Measurements from ENCODE around the gene ZZZ3.
"Not testable (repeated sequence)": the region's sequence is repeated elsewhere in the genome, so short reads cannot be mapped to it uniquely, and the experiment has no call there.

Gene ZZZ3

DNA sequence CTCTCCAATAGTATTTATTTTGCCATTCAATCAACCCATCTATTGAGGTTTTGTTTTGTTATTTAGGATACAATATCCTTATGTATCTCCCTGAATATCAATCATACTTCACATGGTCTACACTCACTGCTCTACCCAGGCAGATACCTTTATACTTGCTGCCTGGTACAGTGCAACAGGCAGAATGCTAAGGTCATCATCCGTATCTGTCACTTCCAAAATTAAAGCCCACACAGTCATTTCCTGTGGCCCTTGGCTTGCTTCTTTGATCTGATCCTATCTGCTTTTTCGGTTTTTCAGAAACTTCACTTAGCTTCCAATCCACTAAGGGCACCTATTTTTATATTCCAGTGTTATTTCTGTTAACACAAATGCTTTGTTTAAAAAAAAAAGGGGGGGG is 22.3 kb upstream of the ZZZ3 start:
- no peak overlapping the region for H3K4me3 ChIP-seq (ENCODE audit: low read depth, low read length)
- H3K9me3 ChIP-seq (ENCODE audit: control insufficient read depth, insufficient read depth, low read depth, low read length), result no peaks in the 10 kb centered on the region
- H3K36me3 ChIP-seq (ENCODE audit: control insufficient read depth in 2 of 2, insufficient read depth in 1 of 2, low read length in 2 of 2), result peaks cover 21 to 36% of the 10 kb centered on the region in 2 experiments
- TF ChIP-seq ZNF48 (tag by site-specific recombination; IDR thresholded peaks at IDR 0.05) (no peak), SCRT2 (tag by site-specific recombination; IDR thresholded peaks at IDR 0.05) (0 out of 2 replicates have a peak, but pooled peaks have one; percentile 33)
- TF ChIP-seq, protein P1, sequence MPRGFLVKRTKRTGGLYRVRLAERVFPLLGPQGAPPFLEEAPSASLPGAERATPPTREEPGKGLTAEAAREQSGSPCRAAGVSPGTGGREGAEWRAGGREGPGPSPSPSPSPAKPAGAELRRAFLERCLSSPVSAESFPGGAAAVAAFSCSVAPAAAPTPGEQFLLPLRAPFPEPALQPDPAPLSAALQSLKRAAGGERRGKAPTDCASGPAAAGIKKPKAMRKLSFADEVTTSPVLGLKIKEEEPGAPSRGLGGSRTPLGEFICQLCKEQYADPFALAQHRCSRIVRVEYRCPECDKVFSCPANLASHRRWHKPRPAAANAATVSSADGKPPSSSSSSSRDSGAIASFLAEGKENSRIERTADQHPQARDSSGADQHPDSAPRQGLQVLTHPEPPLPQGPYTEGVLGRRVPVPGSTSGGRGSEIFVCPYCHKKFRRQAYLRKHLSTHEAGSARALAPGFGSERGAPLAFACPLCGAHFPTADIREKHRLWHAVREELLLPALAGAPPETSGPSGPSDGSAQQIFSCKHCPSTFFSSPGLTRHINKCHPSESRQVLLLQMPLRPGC (tag by site-specific recombination; IDR thresholded peaks at IDR 0.05), result no peak
- no peaks in the 10 kb centered on the region for H3K4me1 ChIP-seq (ENCODE audit: control insufficient read depth, insufficient read depth, low read length)
- ChIA-PET CTCF (no interaction called here), POLR2A (no interaction called here)
- H3K27ac ChIP-seq (ENCODE audit: extremely low read depth, low read depth, low read length), result no peak overlapping the region

DNA sequence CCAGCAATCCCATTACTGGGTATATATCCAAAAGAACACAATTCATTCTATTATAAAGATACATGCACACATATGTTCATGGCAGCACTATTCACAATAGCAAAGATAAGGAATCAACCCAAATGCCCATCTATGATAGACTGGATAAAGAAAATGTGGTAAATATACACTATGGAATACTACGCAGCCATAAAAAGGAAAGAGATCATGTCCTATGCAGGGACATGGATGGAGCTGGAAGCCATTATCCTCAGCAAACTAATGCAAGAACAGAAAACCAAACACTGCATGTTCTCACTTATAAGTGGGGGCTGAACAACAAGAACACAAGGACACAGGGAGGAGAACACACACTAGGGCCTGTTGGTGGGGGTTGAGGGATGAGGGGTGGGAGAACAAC is 17.2 kb upstream of the ZZZ3 start:
- H3K27ac ChIP-seq (ENCODE audit: extremely low read depth, low read depth, low read length); H3K4me1 ChIP-seq (ENCODE audit: control insufficient read depth, insufficient read depth, low read length); H3K9me3 ChIP-seq (ENCODE audit: control insufficient read depth, insufficient read depth, low read depth, low read length); POLR2A ChIA-PET; H3K4me3 ChIP-seq (ENCODE audit: low read depth, low read length); CTCF ChIA-PET: not testable (repeated sequence)
- H3K36me3 ChIP-seq (ENCODE audit: control insufficient read depth in 2 of 2, insufficient read depth in 1 of 2, low read length in 2 of 2), result peaks cover 23 to 29% of the 10 kb centered on the region in 2 experiments
- peak; percentile 96 for TF ChIP-seq ZNF146 (tag by site-specific recombination; IDR thresholded peaks at IDR 0.05)

DNA sequence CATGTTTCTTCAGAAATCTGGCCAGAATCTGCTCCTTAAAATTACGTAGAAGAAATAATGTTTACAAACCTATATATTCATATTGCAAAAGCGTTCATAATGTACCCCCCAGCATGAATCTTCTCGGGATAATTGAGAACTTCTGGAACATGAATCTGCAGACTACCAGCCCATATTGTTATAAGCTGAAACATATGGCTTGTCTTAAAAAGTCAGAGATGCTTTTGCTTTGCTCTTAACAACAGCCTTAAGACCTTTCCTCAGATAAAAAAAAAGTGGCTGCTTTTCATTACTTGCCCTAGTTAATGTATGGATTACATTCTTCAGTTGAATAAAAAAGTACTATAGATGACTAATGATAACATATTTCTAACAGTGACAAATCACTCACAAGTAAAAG is 15.0 kb upstream of the ZZZ3 start:
- ChIA-PET POLR2A (interaction anchor here (0.6 kb wide), 1 partner anchor 117 kb away, joined by 3 read pairs; no protein-coding TSS in a partner anchor), CTCF (interaction anchor here (0.7 kb wide), 1 partner anchor 43 kb away, joined by 3 read pairs; no protein-coding TSS in a partner anchor)
- H3K36me3 ChIP-seq (ENCODE audit: control insufficient read depth in 2 of 2, insufficient read depth in 1 of 2, low read length in 2 of 2), result peaks cover 32 to 39% of the 10 kb centered on the region in 2 experiments
- no peaks in the 10 kb centered on the region for H3K4me1 ChIP-seq (ENCODE audit: control insufficient read depth, insufficient read depth, low read length)
- no peaks in the 10 kb centered on the region for H3K9me3 ChIP-seq (ENCODE audit: control insufficient read depth, insufficient read depth, low read depth, low read length)
- H3K27ac ChIP-seq (ENCODE audit: extremely low read depth, low read depth, low read length), result no peak overlapping the region
- H3K4me3 ChIP-seq (ENCODE audit: low read depth, low read length), result no peak overlapping the region
- TF ChIP-seq ZNF707 (tag by site-specific recombination; IDR thresholded peaks at IDR 0.05) (no peak), ZNF785 (tag by site-specific recombination; IDR thresholded peaks at IDR 0.05) (no peak), ZNF184 (tag by site-specific recombination; IDR thresholded peaks at IDR 0.05) (no peak), ZNF175 (tag by site-specific recombination; IDR thresholded peaks at IDR 0.05) (no peak), ZNF433 (tag by site-specific recombination; IDR thresholded peaks at IDR 0.05; ENCODE audit: low read depth) (no peak), MYNN (tag by site-specific recombination; IDR thresholded peaks at IDR 0.05; ENCODE audit: borderline replicate concordance) (no peak)
- TF ChIP-seq, protein P2, sequence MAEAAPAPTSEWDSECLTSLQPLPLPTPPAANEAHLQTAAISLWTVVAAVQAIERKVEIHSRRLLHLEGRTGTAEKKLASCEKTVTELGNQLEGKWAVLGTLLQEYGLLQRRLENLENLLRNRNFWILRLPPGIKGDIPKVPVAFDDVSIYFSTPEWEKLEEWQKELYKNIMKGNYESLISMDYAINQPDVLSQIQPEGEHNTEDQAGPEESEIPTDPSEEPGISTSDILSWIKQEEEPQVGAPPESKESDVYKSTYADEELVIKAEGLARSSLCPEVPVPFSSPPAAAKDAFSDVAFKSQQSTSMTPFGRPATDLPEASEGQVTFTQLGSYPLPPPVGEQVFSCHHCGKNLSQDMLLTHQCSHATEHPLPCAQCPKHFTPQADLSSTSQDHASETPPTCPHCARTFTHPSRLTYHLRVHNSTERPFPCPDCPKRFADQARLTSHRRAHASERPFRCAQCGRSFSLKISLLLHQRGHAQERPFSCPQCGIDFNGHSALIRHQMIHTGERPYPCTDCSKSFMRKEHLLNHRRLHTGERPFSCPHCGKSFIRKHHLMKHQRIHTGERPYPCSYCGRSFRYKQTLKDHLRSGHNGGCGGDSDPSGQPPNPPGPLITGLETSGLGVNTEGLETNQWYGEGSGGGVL (tag by site-specific recombination; IDR thresholded peaks at IDR 0.05), result no peak
- TF ChIP-seq, protein P3, sequence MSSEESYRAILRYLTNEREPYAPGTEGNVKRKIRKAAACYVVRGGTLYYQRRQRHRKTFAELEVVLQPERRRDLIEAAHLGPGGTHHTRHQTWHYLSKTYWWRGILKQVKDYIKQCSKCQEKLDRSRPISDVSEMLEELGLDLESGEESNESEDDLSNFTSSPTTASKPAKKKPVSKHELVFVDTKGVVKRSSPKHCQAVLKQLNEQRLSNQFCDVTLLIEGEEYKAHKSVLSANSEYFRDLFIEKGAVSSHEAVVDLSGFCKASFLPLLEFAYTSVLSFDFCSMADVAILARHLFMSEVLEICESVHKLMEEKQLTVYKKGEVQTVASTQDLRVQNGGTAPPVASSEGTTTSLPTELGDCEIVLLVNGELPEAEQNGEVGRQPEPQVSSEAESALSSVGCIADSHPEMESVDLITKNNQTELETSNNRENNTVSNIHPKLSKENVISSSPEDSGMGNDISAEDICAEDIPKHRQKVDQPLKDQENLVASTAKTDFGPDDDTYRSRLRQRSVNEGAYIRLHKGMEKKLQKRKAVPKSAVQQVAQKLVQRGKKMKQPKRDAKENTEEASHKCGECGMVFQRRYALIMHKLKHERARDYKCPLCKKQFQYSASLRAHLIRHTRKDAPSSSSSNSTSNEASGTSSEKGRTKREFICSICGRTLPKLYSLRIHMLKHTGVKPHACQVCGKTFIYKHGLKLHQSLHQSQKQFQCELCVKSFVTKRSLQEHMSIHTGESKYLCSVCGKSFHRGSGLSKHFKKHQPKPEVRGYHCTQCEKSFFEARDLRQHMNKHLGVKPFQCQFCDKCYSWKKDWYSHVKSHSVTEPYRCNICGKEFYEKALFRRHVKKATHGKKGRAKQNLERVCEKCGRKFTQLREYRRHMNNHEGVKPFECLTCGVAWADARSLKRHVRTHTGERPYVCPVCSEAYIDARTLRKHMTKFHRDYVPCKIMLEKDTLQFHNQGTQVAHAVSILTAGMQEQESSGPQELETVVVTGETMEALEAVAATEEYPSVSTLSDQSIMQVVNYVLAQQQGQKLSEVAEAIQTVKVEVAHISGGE (tag by site-specific recombination; conservative IDR thresholded peaks at IDR 0.05; ENCODE audit: low read depth), result no peak
- TF ChIP-seq, protein P4, sequence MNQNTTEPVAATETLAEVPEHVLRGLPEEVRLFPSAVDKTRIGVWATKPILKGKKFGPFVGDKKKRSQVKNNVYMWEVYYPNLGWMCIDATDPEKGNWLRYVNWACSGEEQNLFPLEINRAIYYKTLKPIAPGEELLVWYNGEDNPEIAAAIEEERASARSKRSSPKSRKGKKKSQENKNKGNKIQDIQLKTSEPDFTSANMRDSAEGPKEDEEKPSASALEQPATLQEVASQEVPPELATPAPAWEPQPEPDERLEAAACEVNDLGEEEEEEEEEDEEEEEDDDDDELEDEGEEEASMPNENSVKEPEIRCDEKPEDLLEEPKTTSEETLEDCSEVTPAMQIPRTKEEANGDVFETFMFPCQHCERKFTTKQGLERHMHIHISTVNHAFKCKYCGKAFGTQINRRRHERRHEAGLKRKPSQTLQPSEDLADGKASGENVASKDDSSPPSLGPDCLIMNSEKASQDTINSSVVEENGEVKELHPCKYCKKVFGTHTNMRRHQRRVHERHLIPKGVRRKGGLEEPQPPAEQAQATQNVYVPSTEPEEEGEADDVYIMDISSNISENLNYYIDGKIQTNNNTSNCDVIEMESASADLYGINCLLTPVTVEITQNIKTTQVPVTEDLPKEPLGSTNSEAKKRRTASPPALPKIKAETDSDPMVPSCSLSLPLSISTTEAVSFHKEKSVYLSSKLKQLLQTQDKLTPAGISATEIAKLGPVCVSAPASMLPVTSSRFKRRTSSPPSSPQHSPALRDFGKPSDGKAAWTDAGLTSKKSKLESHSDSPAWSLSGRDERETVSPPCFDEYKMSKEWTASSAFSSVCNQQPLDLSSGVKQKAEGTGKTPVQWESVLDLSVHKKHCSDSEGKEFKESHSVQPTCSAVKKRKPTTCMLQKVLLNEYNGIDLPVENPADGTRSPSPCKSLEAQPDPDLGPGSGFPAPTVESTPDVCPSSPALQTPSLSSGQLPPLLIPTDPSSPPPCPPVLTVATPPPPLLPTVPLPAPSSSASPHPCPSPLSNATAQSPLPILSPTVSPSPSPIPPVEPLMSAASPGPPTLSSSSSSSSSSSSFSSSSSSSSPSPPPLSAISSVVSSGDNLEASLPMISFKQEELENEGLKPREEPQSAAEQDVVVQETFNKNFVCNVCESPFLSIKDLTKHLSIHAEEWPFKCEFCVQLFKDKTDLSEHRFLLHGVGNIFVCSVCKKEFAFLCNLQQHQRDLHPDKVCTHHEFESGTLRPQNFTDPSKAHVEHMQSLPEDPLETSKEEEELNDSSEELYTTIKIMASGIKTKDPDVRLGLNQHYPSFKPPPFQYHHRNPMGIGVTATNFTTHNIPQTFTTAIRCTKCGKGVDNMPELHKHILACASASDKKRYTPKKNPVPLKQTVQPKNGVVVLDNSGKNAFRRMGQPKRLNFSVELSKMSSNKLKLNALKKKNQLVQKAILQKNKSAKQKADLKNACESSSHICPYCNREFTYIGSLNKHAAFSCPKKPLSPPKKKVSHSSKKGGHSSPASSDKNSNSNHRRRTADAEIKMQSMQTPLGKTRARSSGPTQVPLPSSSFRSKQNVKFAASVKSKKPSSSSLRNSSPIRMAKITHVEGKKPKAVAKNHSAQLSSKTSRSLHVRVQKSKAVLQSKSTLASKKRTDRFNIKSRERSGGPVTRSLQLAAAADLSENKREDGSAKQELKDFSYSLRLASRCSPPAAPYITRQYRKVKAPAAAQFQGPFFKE (tag by site-specific recombination; IDR thresholded peaks at IDR 0.05; ENCODE audit: borderline replicate concordance), result no peak
- TF ChIP-seq, protein P5, sequence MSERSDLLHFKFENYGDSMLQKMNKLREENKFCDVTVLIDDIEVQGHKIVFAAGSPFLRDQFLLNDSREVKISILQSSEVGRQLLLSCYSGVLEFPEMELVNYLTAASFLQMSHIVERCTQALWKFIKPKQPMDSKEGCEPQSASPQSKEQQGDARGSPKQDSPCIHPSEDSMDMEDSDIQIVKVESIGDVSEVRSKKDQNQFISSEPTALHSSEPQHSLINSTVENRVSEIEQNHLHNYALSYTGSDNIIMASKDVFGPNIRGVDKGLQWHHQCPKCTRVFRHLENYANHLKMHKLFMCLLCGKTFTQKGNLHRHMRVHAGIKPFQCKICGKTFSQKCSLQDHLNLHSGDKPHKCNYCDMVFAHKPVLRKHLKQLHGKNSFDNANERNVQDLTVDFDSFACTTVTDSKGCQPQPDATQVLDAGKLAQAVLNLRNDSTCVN (tag by site-specific recombination; optimal IDR thresholded peaks at IDR 0.05), result no peak
- TF ChIP-seq, protein P6, sequence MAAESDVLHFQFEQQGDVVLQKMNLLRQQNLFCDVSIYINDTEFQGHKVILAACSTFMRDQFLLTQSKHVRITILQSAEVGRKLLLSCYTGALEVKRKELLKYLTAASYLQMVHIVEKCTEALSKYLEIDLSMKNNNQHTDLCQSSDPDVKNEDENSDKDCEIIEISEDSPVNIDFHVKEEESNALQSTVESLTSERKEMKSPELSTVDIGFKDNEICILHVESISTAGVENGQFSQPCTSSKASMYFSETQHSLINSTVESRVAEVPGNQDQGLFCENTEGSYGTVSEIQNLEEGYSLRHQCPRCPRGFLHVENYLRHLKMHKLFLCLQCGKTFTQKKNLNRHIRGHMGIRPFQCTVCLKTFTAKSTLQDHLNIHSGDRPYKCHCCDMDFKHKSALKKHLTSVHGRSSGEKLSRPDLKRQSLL (tag by site-specific recombination; IDR thresholded peaks at IDR 0.05), result no peak

All from HEK293 (cell line).